ENCODE results near the gene IL2RA.

The IL2RA gene

DNA sequence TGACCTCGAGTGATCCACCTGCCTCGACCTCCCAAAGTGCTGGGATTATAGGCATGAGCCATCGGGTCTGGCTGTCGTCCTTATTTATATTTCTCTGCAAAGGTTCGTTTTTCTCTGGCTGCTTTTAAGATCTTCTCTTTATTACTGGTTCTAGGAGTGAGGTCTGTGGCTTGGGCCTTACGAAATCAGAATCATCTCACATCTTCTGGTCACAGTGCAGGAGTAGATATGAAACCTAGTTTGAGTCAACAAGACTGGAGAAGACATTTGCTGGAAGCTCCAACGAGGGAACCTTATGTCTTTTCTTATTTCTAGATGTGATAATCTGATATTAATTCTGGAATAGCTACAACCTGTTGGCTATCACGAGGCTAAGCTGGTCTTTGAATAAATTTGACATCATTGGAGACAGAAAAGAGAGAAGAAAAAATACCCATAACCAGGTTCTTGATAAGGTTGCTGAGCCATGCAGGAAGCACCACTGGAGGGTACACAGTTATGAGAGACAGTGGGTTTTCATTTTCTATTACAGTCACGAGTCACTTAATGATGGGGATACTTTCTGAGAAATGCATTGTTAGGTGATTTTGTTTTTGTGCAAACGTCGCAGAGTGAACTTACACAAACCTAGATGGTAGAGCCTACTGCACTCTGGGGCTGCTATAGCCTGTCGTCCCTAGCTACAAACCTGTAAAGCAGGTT, 59.2 kb downstream of the IL2RA start:
- Mint-ChIP-seq H3K27me3 (ENCODE audit: low read depth) (peaks cover 10% of the 10 kb centered on the region), H3K36me3 (ENCODE audit: low read depth) (peaks cover 13% of the 10 kb centered on the region), H3K27ac (peak overlapping the region; percentile 84), H3K4me3 (peak overlapping the region; percentile 19), H3K4me1 (ENCODE audit: low read depth) (peaks cover 45% of the 10 kb centered on the region), H3K9me3 (peaks cover 15% of the 10 kb centered on the region)
- DNase-seq (ENCODE audit: low spot score) = peak; percentile 64

DNA sequence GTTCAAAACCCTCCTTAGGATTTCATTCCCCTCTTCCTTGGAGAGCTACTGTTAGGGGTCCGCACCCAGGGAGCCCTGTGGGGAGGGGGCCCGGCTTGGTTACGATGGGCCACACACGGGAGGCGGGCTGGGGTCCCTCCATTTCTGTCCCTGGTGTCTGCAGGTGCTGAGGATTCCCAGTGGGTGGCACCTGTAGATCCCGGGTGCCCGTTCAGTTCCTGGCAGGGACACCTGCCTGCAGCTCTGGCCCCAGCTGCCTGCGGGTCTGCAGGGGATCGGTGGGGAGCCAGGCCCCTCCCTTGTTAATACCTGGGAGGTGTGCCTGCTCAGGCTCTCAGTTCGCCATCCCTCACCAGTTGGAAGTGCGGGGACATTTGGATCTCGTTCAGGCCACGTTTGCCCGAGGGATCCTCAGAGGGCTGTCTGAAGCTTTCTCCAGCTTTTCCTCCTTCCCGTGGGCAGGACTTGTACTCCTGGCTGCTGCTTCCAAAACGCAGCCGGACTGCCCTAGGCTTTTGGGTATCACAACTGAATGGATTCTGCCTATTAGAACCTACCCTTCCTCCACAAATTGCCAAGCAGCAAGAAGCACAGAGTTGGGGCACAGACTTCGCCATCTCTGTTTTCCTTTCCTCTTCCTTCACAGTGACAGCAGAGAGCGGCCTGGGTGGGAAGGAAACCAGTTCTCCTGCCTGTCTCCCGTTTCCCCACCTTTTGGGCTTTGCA, 62.6 kb downstream of the IL2RA start:
- H3K27me3 Mint-ChIP-seq (ENCODE audit: low read depth) = peaks cover 17% of the 10 kb centered on the region
- DNase-seq (ENCODE audit: low spot score) = no peak
- peaks cover 4% of the 10 kb centered on the region for H3K9me3 Mint-ChIP-seq
- peaks cover 41% of the 10 kb centered on the region for H3K4me1 Mint-ChIP-seq (ENCODE audit: low read depth)
- H3K4me3 Mint-ChIP-seq = no peak overlapping the region
- H3K36me3 Mint-ChIP-seq (ENCODE audit: low read depth) = no peaks in the 10 kb centered on the region
- no peak overlapping the region for H3K27ac Mint-ChIP-seq

DNA sequence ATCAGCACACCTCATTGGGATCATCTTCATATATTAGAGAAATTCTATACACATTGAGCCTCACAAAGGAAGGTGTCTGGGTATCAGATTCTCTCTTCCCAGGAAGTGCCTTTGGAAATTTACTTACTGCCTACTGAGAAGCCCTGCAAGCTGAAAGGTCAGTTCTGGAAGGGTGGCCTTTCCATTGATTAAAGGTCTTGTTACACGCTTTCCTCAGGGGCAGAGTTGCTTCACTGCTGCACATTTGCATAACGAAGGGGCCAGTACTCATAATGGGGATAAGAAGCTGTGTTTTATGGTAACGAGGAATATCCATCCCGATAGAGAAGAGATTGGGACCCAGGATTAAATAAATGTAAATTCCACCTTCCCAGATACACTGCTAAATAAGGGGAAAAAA, 65.5 kb downstream of the IL2RA start:
- no peak for DNase-seq (ENCODE audit: low spot score)
- H3K9me3 Mint-ChIP-seq = peaks cover 28% of the 10 kb centered on the region
- H3K36me3 Mint-ChIP-seq (ENCODE audit: low read depth) = peaks cover 8% of the 10 kb centered on the region
- peaks cover 24% of the 10 kb centered on the region for H3K27me3 Mint-ChIP-seq (ENCODE audit: low read depth)
- H3K27ac Mint-ChIP-seq = no peak overlapping the region
- H3K4me1 Mint-ChIP-seq (ENCODE audit: low read depth) = peaks cover 12% of the 10 kb centered on the region
- H3K4me3 Mint-ChIP-seq = no peak overlapping the region

DNA sequence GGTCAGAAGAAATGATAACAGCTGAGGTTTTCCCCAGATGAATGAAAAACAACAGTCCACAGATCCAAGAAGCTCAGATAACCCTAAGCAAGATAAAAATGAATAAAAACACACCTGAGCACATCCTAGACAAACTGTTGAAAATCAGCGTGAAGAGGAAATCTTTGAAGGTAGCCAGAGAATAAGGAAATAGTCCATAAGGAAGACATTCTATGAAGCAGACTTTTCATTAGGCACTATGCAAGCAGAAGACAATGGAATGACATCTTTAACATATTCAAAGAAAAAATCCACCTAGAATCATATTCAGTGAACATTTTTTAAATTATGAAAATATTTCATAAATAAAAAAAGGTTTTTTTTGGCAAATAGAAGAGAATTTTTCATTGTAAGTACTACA, 69.8 kb downstream of the IL2RA start:
- DNase-seq (ENCODE audit: low spot score) = no peak
- Mint-ChIP-seq H3K4me1 (ENCODE audit: low read depth) (peaks cover 11% of the 10 kb centered on the region), H3K27me3 (ENCODE audit: low read depth) (peaks cover 8% of the 10 kb centered on the region), H3K9me3 (peaks cover 34% of the 10 kb centered on the region), H3K4me3 (no peak overlapping the region), H3K27ac (no peak overlapping the region), H3K36me3 (ENCODE audit: low read depth) (peaks cover 14% of the 10 kb centered on the region)

DNA sequence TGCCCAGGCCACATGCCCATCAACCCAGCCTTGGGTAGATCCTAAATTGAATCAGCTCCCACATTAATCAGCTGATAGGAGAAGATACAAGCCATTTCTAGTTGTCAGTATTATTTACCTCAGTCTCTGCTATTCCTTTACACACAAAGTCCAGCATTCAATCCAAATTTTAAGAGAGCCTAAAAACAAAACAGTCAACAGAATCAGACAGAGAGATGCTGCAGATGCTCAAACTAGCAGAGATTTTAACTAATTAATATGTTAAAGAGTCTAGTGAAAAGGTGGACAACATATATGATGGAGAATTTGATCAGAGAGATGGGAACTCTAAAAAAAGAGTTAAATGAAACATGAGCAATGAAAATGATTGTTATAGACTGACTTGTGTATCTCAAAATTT, 70.5 kb downstream of the IL2RA start:
- H3K9me3 Mint-ChIP-seq = peaks cover 34% of the 10 kb centered on the region
- H3K27me3 Mint-ChIP-seq (ENCODE audit: low read depth) = peaks cover 7% of the 10 kb centered on the region
- peaks cover 11% of the 10 kb centered on the region for H3K4me1 Mint-ChIP-seq (ENCODE audit: low read depth)
- peaks cover 14% of the 10 kb centered on the region for H3K36me3 Mint-ChIP-seq (ENCODE audit: low read depth)
- H3K27ac Mint-ChIP-seq = no peak overlapping the region
- H3K4me3 Mint-ChIP-seq = no peak overlapping the region
- DNase-seq (ENCODE audit: low spot score) = no peak

DNA sequence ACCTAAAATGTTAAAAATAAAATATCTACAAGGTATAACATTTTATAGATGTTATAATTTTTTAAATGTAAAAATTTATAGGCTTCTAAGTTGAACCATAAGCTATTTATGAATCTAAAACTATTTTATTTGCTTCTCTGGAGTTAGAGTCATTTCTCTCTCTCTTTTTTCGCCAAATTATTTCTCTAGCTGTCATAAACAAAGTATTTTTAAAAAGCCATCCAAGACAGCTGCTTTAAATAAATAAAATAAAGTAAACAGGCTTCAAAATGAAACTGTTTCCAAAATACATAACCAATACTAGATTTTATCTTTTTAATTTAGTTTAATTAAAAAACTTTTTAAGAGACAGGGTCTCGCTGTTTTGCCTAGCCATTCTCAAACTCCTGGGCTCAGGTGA, 72.4 kb downstream of the IL2RA start:
- H3K4me3 Mint-ChIP-seq = no peak overlapping the region

DNA sequence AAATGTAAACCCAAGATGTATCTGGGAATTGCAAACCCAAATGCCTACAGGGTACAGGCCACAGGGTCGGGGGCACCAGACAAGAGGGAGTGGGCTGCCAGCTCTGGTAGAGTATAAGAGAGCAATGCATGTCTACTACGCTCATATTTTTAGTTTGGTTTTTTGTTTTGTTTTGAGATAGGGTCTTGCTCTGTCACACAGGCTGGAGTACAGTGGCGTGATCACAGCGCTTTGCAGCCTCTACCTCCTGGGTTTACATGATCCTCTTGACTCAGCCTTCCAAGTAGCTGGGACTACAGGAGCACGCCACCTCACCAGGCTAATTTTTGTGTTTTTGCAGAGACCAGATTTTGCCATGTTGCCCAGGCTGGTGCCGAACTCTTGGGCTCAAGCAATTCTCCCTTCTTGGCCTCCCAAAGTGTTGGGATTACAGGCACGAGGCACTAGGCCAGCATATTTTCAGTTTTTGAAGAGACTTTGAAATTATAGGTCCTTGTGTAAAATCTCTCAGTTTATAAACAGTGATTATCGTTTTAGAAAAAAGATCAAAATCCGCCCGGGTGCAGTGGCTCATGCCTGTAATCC, 73.7 kb downstream of the IL2RA start:
- Mint-ChIP-seq H3K36me3 (ENCODE audit: low read depth) (peaks cover 14% of the 10 kb centered on the region), H3K4me1 (ENCODE audit: low read depth) (peaks cover 11% of the 10 kb centered on the region), H3K4me3 (peak overlapping the region; percentile 38), H3K9me3 (peaks cover 22% of the 10 kb centered on the region), H3K27me3 (ENCODE audit: low read depth) (peaks cover 4% of the 10 kb centered on the region), H3K27ac (peak overlapping the region; percentile 67)
- DNase-seq (ENCODE audit: low spot score) = no peak

More for the DNA sequence above, 72.4 kb downstream of the IL2RA start:
- no peak for DNase-seq (ENCODE audit: low spot score)
- Mint-ChIP-seq H3K4me1 (ENCODE audit: low read depth) (peaks cover 11% of the 10 kb centered on the region), H3K27me3 (ENCODE audit: low read depth) (peaks cover 7% of the 10 kb centered on the region), H3K27ac (no peak overlapping the region), H3K36me3 (ENCODE audit: low read depth) (peaks cover 14% of the 10 kb centered on the region), H3K9me3 (peaks cover 31% of the 10 kb centered on the region)

DNA sequence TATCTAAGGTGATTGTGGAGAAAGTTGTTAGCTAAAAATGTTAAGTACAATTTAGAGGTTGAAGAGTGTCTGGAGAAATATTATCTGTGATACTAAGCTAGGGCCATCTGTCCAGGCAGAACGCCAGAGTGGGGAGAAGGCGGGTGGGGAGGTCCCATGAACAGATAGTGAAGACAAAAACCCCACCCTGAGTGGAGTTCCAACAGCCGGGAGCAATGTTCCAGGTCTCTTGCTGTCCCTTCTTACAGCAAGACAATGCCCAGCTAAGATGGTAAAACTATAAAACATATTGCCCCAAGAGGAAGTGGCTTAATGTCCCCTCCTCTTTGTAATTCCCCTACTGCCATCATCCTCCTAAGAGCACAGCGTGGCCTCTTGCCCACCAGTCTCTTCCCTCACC, 74.4 kb downstream of the IL2RA start:
- H3K9me3 Mint-ChIP-seq = peaks cover 17% of the 10 kb centered on the region
- peaks cover 2% of the 10 kb centered on the region for H3K27me3 Mint-ChIP-seq (ENCODE audit: low read depth)
- peaks cover 11% of the 10 kb centered on the region for H3K4me1 Mint-ChIP-seq (ENCODE audit: low read depth)
- H3K36me3 Mint-ChIP-seq (ENCODE audit: low read depth) = peaks cover 12% of the 10 kb centered on the region
- DNase-seq (ENCODE audit: low spot score) = no peak
- H3K27ac Mint-ChIP-seq = peak overlapping the region; percentile 67
- H3K4me3 Mint-ChIP-seq = peak overlapping the region; percentile 38

DNA sequence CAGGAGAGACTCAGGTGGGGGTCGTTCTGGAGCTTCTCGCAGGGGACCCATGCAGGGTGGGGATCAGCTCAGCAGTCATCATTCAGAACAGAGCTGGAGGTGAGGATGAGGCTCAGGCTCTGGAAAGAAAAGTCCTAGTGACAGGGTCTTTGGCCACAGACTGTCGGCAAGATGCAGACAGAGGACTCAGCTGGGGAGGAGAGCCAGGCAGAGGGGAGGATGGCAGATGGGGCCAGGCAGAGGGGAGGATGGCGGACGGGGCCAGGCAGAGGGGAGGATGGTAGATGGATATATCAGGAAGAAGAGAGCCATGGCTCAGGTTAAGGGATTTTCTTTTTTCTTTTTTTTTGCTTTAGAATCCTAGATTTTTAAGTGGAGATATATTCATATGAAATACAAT, 77.1 kb downstream of the IL2RA start:
- Mint-ChIP-seq H3K4me1 (ENCODE audit: low read depth) (peaks cover 11% of the 10 kb centered on the region), H3K27me3 (ENCODE audit: low read depth) (peaks cover 9% of the 10 kb centered on the region), H3K36me3 (ENCODE audit: low read depth) (no peaks in the 10 kb centered on the region), H3K9me3 (no peaks in the 10 kb centered on the region), H3K4me3 (no peak overlapping the region), H3K27ac (no peak overlapping the region)
- no peak for DNase-seq (ENCODE audit: low spot score)

DNA sequence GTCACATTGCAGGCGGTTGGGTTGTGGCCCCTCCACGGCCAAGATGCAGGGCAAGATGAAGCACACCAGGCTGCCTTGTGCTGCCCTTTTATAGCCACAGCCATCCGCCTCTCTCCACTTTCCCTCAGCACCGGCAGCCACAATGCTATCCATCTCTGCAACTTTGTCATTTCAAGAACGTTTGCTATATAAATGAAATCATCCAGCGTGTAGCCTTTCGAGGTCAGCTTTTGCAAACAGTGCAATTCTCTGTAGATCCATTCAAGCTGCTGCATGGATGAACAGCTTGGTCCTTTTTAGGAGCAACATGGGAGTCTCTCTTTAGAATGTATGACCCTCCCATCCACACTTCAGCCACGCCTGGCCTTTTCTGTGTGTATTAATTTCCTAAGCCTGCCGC, 78.4 kb downstream of the IL2RA start:
- H3K36me3 Mint-ChIP-seq (ENCODE audit: low read depth) = no peaks in the 10 kb centered on the region
- no peak overlapping the region for H3K4me3 Mint-ChIP-seq
- H3K9me3 Mint-ChIP-seq = no peaks in the 10 kb centered on the region
- H3K4me1 Mint-ChIP-seq (ENCODE audit: low read depth) = peaks cover 11% of the 10 kb centered on the region
- no peak for DNase-seq (ENCODE audit: low spot score)
- H3K27ac Mint-ChIP-seq = no peak overlapping the region
- peaks cover 11% of the 10 kb centered on the region for H3K27me3 Mint-ChIP-seq (ENCODE audit: low read depth)

DNA sequence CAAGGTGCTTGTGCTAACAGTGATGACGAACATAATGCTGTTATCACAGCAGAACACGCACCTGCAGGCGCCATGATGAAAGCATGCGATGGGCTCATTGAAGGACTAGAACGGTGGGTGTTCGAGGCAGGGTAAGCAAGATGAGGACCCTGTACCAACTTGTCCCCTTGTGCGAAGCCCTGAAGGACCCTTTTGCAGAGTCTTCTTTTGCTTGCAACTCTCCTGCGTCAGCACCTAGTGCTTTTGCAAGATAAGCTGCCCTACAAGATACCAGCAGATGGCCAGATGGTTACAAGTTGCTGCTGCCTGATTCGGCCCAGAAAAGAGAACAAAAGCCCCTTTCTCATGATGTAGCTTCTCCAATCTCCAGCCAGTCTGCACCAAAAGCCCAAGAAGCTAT, 80.6 kb downstream of the IL2RA start:
- Mint-ChIP-seq H3K9me3 (no peaks in the 10 kb centered on the region), H3K27ac (no peak overlapping the region), H3K4me1 (ENCODE audit: low read depth) (peaks cover 2% of the 10 kb centered on the region), H3K36me3 (ENCODE audit: low read depth) (no peaks in the 10 kb centered on the region), H3K27me3 (ENCODE audit: low read depth) (peaks cover 11% of the 10 kb centered on the region), H3K4me3 (no peak overlapping the region)
- DNase-seq (ENCODE audit: low spot score) = no peak

DNA sequence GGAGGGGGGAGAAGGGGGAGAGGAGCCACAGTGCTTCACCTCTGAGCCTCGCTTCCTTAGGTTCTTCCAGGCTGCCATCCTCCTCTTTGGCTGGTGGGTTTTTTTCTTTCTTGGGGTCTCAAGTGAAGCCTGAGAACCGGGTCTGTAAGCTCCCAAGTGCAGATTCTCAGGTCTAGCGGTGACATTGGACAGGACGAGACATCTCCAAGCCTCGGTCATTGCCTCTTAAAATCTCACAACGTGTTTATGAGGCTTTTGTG, 84.0 kb downstream of the IL2RA start:
- Mint-ChIP-seq H3K4me1 (ENCODE audit: low read depth) (peaks cover 20% of the 10 kb centered on the region), H3K9me3 (no peaks in the 10 kb centered on the region), H3K27me3 (ENCODE audit: low read depth) (peaks cover 11% of the 10 kb centered on the region), H3K27ac (peak overlapping the region; percentile 93), H3K36me3 (ENCODE audit: low read depth) (peaks cover 10% of the 10 kb centered on the region), H3K4me3 (peak overlapping the region; percentile 94)
- DNase-seq (ENCODE audit: low spot score) = no peak

DNA sequence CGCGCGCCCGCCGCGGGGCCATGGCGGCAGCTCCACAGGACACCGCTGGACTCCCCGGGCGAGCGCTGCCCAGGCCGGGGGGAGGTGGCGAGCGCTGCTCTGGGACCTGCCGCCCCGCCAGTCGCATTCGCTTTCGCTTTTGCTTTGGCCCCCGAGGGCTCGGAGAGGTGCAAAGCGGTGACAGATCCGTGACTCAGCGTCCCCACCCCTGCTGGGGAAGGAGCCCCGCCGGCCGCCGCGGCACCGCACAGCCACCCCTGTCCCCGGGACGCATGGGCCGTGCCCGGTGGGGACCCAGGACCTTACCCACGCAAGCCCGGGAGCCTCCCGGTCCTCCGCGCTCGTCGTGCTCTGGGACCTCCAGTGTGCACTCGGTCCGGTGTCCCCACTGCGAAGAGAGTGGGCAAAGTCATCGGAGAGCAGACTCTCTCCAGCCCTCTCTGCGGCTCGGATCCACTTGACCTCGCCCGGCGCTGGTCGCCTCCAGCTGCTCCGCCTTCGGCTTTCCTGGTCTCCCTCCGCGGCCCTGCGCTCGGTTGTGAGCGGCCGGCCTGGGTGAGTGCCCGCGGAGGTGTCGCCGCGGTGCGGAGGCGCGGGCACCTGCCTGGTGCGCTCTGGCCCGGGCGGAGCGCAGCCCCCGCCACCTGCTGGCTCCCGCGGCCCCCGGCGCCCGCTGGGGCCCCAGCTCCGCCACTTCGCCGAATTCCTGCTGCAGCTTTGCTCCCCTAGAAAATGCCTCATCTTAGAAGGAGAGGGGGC, 84.5 kb downstream of the IL2RA start, which contains the start of gene IL15RA:
IL15RA (minus strand) TSS at position 73 of the 759 bp plus-strand sequence; CDS start at position 22, 51 bp downstream.
- peak; percentile 88 for DNase-seq (ENCODE audit: low spot score)
- H3K36me3 Mint-ChIP-seq (ENCODE audit: low read depth) = peaks cover 10% of the 10 kb centered on the region
- H3K27ac Mint-ChIP-seq = peak within 1 kb of the TSS; percentile 94
- peaks cover 24% of the 10 kb centered on the region for H3K4me1 Mint-ChIP-seq (ENCODE audit: low read depth)
- H3K9me3 Mint-ChIP-seq = no peaks in the 10 kb centered on the region
- H3K27me3 Mint-ChIP-seq (ENCODE audit: low read depth) = peaks cover 11% of the 10 kb centered on the region
- H3K4me3 Mint-ChIP-seq = peak within 1 kb of the TSS; percentile 94
